HG03342 (cell line): ENCODE measurements around the gene PALLD.

Experiments
- ATAC-seq: cut with Tn5 transposase; IDR thresholded peaks from one replicate; pipeline ENCODE4 v1.9.1; 2021; ENCODE audit warnings: mild to moderate bottlenecking, moderate library complexity; ENCODE audit not compliant: unreplicated experiment

PALLD gene

DNA sequence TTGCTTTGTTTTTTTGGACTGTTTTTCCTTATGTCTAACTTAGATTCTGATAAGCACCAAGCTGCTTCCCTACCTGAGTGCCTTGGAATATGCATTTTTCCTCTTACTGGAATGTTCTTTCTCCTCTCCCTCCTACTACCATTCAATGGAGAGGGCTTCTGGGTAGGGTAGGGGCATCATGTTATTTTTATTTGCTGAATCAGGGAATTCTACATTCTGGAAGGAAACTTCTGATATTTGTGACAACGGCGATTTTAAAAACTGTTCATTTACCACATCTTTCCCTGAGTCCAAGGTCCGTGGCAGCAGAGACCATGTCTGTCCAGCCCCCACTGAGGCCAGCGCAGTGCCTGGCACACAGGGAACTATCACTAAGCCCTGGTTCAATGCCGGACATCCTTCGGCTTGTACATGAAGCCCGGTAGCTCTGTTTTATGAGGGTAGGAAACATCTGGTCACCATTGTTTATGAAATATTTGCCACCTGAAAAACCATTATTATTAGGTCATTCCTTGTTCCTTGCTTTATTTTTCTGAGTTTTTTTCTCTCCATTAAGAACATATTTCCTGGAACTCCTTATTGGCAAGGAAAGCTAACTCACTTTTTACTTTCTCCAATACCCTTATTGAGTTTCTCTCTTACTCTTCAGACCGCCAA, 57.0 kb downstream of the PALLD start:
- ATAC-seq, result no peak

DNA sequence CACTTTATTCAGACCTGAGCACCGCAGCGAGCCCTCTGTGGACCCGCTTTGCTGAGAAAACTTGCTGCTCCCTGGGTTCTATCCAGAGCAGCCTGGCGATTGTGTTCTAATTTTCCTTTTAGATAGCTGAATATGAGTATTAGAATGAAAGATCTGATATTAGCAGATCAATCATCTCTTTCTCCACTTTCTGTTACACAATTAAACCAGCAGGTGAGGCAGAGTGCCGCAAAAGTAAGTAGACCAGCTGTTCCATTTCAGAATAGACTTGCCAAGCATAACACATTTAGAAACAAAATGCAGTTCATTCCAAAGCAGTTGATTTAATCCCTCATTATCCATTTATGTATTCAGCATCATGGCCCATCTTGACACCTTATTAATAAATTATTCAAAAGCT, 58.6 kb downstream of the PALLD start:
- no peak for ATAC-seq

DNA sequence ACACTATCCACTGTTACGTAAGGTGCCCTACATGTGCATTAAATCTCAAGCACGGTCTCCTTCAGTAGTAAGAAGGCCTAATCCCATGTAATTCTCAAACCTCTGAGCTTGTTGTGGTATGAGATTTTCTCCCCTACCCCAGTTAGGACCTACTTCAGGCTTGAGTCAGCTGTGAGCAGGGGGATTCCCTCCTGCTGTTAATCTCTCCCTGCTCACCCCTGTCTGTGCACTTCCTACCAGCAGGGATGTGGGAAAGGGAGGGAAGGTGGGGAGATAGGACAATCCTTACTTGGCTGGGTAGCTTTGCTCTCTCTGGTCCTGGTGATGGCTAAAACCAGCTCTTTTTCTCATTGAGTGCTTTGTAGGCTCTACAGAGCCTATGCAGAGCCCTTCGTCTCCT, 60.8 kb downstream of the PALLD start:
- no peak for ATAC-seq

DNA sequence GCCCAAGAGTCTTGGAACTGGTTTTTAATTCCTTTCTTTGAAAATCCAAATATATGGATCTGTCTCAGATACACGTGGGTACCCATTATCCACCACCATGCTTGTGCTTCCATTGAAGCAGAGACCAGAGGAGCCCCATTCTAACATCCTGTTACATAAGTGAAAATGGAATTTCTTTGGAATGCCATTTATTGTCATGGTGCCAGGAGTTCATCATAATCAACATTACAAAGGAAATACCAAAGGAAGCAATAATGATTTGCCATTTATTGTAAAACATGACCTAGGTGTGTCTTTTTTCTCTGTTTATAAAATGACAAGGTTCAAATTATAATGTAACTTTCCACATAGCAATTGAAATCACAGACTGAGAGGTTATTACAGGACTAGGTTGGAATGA, 61.7 kb downstream of the PALLD start:
- ATAC-seq, result no peak

DNA sequence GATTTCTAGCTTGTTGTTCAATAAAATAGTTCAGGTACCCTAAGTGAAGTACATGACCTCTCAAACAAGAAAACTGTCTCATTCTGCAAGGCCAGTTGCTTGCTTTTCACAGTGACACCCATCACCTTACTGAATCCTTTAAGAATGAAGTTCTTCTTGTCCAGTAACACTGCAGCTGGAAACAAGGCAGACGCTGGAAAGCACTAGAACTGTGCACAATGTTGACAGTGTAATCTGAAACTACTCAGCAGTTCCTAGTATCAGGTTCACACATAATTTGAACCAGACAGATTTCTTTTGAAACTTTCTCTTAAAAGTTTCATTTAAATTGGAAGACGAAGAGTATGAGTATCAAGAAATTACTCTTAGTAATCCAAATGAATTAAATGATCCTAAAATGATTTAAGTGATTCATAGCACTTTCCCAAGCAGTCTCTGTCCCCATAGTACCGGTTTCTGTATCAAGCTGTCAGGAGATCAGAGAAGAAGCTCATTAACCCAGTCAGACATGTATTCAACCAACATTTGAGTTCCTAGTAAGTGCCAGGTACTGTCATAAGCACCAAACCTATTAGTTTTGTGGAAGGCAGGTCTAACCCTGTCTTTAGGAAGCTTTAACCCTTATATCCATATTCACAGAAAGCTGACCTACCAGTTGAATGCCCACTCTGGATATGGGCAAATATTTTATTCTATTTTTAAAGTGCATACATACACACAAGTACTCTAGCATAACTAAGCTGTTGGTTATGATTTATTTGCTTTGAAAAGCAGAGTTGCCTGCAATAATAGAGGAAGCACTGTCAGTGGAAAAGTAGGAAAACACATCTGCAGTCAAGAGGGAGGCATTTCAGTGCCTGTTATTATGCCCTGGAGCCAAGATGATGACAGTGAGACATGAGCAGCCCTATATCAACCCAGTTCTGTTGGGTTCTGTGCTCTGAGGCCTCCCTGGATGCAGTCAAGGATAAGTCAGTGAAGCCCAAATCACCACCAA, 63.6 kb downstream of the PALLD start:
- ATAC-seq, result no peak

DNA sequence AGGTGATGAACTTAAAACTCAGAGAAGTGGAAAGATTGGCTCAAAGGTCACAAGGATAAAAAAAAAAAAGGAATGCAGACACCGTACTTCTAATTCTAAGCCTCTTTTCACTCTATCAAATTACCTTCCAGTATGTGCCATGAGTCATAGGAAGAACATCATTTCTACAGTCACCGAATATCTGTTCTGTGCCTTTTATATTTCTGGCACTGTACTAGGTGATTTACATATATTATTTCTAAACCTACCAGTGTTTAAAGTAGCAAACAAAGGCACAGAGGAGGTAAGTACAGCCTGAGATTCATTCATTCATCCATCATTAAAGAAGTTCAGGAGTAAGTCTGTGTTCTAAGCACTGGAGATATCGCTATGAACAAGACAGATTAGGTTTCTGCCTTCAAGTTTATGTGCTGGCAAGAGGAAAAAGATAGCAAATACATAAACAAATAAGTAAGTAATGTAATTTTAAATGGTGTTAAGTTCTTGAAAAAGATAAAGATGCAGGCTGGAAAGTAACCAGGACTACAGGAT, 65.3 kb downstream of the PALLD start:
- ATAC-seq, result no peak

DNA sequence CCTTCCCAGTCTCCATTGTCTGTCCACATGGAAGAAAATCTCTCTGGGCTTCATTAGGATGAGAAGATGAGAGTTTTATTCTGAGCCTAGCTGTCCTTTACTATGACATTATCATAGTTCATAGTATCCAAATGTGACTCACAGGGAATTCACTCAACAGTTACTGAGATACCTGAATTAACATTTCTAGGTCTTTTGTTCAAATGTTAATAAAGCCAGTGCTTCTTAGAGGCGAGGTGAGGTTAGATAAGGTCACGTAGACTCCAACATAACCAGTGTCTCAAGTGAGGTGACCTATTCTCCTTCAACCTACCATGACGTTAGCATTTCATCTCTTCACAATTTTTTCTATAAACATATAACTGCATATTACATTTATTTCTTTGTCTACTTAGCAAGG, 67.2 kb downstream of the PALLD start:
- ATAC-seq, result no peak

DNA sequence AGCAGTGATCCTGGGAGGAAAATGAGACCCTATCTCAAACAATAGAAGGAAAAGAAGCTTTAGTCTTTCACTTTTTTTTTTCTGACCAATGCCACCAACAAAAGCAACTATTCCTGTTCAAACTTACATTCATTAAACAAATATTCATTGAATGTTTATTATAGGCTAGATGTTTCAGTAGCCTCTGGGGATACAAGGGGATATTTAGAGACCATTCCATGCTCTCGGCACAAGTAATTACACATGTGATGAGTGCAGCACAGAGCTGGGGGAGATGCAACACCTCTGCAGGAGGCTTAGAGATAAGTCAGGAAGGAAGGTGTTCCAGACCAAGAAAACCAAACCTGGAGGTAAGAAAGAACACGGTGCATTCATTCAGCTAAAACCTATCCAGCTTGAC, 68.3 kb downstream of the PALLD start:
- ATAC-seq, result no peak

DNA sequence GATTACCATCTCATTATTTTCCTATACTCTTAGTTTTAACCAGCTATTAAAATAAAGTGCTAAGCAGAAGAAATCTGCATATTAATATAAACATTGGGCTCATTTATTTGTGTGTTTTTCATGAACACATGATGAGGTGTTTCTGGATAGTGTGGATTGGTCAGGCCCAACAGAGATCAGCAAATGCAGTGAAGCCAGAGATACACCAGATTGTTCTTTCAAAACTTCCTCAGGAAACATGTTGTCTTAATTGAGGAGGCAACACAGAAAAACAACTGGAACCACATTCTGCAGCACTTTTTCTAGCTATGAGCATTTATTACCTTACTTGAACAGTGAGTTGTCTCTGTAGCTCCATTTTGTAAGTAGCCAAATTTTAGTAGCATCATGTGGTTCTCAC, 69.9 kb downstream of the PALLD start:
- ATAC-seq, result no peak

DNA sequence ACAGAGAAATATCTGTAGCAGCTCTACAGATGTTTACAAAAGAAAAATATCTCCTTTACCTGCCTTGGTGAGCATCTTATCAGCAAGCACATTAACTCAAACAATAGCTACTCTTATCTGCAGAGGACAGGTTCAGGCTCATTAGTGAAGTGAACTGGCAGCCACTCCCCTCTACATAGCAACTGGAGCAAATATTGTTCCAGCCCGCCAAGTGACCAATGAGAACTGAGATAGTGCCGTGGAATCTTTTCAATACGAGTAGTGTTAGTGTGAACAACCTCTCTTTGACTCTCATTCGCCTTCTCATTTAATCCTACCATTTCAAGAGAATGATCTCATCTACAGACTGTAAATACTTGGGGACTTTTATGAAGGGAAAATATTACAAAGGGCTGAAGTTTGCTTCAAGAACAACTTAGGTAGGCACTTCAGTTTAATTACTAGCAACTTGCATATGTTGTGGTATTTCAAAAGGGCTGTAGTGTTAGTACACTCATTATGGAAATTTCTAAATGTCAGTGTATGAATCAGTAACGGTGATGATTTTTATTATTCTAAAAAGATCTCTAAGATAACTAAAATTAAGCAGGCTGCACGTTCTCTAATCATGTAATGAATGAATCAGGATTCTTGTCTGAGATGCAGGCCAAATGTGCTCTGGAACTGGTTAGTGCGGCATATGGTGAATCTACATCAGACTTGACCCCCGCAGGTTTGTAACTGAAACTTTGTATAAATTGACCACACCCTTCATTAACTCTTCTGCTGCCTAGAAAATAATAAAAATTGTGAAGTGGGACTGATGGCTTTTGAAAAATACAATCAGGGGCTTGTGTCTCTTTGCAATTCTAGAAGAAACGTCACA, 72.4 kb downstream of the PALLD start:
- ATAC-seq, result no peak

DNA sequence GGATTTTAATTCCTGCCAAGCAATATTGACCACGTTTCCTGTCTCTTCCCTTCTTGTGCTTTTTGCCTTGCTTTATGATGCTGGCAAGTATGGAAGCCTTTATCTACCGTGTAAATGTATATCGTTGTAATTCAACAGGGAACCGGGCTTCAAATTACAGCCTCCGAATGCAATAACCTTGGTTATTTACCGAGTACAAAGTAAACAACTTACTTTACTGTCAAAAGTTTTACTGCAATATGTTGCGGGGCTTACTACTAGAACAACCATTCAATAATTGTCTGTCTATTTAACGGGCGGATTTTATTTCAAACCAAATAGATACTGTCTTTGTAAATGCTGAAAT, 73.1 kb downstream of the PALLD start:
- no peak for ATAC-seq

DNA sequence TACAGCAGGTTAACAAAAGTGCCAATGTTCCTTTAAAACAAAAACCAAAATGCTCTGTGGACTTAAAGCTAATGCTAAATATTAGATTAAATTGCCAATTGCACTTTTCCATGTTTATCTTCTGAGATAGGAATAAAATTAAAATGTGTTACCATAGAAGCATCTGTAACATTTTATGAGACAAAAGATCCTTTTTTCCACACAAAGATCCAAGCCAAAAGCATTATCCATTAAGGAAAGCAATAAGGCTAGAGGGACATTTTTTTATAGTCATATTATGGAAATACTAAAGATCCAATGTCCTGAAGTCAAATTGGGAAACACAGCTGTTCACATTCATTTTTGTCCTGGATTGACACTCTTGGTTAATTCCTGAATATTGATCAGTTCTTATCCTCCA, 73.6 kb downstream of the PALLD start:
- no peak for ATAC-seq

DNA sequence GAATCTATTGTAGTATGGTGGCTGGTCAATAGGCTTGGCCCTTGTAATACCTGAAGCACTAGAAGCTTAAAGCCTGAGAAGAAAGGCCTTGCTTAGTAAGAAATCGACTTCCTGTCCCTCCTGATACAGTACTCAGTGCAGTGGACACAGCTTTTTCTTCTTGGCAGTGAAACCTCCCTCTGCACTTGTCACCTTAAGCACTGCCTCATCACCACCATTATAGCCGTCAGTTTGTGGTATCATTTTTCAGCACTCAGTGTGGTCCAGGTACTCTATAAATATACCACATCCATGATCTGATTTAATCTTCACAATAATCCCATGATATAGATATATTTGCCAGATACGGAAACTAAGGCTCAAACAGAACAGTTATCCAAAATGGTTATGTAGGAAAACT, 75.2 kb downstream of the PALLD start:
- ATAC-seq, result no peak

DNA sequence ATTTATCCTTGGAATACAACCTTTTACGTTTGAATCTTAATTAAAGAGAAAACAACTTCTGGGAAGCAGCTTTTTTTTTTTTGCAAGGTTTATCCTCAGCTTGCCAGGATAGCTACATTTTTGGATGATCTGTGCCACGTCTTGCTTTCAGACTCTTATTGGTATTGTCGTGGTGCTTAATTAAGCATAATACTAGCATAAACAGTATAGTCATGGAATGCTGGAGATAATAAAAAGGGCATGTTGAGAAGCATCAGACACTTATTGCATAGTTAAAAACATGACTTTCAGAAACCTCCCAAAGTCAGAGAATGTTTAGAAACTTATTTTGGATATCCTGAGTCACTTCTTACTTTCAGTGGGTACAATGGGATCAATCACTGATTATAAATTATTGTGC, 77.0 kb downstream of the PALLD start:
- ATAC-seq, result no peak

DNA sequence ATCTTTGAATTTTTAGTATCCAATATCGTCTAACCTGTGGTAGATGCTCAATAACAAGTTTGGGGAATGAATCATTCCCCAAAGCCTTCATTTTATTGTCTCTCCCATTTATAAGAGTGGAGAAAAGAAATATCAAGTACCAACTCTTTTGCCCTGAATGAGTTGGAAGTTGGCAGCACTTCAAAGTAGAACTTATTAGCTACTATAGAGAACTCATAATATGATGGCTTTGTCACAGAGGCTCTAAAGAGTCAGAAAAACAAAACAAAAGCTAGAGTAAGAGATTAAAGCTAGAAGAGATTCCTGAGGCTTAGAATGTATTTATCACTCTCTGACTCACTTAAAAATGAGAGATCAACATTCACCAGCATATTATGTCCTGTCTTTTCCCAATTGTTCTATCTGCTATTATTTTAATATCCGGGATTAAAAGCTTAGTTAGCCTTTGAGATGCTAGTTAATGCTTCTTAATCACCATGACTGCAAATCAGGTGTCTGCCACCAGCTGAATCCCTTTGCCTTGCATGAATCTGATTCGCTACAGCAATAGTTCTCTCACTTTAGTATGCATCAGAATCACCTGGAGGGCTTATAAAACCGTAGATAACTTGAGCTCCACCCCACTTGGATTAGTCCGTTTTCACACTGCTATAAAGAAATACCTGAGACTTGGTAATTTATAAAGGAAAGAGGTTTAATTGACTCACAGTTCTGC, 77.9 kb downstream of the PALLD start:
- no peak for ATAC-seq

DNA sequence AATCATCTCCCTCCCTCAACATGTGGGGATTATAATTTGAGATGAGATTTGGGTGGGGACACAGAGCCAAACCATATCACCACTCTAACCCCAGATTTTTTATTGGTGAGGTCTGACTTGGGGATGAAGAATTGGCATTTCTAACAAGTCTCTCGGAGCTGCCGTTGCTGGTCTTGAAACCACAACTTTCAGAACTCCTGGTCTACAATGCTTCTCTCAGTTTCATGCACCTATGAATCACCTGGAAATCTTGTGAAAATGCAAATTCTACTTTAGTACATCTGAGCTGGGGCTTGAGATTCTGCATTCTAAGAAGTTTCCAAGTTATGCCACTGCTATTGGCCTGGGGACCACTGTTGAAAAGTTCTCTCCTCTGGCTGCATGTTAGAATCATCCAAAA, 78.6 kb downstream of the PALLD start:
- no peak for ATAC-seq

DNA sequence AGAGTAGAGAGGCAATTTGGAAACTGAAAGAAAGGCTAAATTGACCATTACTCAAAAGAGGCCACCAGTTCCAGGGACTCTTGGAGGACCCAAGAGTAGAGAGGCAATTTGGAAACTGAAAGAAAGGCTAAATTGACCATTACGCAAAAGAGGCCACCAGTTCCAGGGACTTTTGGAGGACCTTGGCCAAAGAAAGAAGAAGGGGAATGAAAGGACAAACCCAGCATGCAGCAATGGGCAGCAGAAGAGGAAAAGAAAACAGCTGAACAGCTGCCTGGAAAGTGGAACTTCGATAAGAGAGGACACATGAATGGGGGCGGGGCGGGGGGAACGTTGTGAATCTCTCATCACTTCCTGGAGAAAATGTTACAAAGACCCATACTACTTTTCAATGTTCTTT, 80.8 kb downstream of the PALLD start:
- no peak for ATAC-seq

DNA sequence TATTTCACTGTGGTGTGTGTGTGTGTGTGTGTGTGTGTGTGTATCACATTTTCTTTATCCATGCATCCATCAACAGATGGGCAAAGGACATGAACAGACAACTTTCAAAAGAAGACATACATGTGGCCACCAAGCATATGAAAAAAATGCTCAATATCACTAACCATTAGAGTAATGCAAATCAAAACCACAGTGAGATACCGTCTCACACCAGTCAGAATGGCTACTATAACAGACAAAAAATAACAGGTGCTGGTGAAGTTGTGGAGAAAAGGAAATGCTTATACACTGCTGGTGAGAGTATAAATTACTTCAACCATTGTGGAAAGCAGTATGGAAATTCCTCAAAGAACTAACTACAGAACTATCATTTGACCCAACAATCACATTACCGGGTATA, 83.4 kb downstream of the PALLD start:
- ATAC-seq, result no peak

DNA sequence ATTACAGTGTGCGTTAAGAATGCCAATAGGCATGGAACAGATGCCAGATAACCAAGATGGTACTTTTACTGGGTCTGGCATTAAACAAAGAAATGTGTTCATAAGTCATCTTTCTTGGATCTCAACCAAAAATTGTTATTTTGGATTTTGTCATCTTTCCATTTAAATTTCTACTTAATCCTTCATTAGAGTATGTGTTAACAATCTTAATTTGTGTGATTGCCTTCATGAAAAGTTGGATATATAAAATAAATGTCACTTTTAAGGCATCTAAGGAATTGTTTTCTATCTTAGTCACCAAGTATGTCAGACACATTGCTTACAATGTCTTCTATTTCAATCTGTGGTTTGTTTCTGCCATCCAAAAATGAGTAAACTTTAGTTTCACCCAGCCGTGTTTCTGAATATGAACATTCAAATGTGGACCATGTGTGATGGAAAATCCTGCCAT, 87.5 kb downstream of the PALLD start:
- ATAC-seq, result peak; percentile 65
